Measurements from ENCODE around the gene CEP295NL.

The CEP295NL gene

DNA sequence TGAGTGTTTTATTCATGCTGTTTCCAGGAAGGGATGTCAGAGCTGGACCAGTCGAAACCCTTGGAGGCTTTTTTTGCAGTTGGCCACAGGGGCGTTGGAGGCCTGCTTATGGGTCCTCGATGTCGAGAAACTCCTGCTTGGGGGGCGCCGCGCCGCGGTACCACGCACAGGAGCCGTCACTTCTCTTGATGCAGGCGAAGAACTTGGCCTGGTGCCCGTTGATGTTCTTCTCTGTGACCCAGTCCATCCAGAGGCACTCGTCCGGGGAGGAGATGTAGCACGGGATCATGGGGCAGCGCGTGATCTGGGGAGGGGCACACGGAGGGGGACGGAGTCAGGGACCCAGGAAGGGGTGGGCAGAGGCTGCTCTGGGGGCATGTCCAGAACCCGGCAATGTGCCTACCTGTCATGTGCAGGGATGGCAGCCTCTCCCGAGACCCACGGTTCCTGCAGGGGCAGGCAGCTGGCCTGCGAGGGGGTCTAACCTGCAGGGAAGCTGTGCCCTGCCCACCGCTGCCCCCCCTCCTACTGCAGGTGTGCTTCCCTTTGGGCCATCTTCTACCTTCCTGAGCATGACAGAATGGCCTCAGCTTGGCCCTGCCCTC, 47.3 kb downstream of the CEP295NL start:
- no peak for DNase-seq (ENCODE audit: extremely low read depth, low read depth)
- TF ChIP-seq, protein P1, sequence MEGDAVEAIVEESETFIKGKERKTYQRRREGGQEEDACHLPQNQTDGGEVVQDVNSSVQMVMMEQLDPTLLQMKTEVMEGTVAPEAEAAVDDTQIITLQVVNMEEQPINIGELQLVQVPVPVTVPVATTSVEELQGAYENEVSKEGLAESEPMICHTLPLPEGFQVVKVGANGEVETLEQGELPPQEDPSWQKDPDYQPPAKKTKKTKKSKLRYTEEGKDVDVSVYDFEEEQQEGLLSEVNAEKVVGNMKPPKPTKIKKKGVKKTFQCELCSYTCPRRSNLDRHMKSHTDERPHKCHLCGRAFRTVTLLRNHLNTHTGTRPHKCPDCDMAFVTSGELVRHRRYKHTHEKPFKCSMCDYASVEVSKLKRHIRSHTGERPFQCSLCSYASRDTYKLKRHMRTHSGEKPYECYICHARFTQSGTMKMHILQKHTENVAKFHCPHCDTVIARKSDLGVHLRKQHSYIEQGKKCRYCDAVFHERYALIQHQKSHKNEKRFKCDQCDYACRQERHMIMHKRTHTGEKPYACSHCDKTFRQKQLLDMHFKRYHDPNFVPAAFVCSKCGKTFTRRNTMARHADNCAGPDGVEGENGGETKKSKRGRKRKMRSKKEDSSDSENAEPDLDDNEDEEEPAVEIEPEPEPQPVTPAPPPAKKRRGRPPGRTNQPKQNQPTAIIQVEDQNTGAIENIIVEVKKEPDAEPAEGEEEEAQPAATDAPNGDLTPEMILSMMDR (IDR thresholded peaks at IDR 0.05; ENCODE audit: low read depth, low read length), result no peak

DNA sequence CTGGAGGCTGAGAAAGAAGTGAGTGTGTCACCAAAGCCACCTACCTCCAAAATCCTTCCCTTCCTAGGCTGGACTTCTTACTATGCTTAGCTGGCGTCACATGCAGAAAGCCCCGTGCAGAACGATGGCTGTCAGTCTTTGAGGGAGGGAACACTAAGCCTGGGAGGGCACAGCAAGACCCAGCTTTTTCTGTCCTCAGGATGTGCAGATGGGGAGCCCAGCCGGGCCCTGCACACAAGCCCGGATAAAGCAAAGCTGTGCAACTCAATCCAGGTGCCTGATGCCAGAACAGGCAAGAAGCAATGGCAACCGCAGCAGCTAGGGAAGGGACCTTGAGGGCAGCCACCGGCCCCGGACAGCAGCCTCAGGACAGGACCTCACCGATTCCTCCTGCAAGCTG, 48.5 kb downstream of the CEP295NL start:
- no peak for DNase-seq (ENCODE audit: extremely low read depth, low read depth)
- TF ChIP-seq, protein P1 (IDR thresholded peaks at IDR 0.05; ENCODE audit: low read depth, low read length), result no peak

DNA sequence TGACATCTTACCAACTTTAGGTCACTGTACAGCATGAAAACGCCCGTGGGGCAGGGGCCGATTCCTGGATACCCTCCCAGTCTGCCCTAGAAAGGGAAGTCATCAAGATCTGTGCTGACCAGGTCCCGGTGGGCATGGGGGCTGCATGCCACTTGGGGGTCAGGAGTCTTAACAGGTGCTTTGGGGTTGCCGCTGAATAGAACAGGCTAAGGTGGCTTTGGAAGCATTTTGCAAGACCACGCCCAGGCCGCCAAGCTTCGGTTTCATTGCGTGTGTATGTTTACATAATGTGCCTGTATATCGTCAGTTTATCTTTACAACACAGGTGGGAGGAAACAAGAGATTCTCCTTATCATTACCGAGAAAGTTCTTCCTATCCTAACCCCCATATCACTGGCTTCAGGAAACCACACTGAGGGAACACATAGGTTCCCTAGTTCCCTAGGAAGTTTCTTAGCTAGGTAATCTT, 49.0 kb downstream of the CEP295NL start:
- DNase-seq (ENCODE audit: extremely low read depth, low read depth), result no peak
- TF ChIP-seq, protein P1 (IDR thresholded peaks at IDR 0.05; ENCODE audit: low read depth, low read length), result no peak

DNA sequence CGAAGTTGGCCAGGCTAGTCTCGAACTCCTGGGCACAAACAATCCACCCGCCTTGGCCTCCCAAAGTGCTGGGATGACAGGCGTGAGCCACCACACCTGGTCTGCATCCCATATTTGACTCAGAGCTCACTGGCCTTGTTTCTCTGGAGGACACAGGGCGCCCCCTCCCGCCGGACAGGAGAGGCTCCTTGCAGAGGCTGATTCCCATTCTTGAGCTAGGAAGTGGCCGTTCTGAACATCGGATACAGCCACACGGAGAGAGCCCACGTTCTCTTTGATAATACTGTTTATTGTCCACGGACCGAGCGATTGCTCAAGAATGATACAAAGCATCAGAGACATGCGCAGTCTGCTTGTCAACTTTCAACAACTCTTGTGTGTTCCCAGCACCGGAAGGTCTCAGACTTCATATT, 50.3 kb downstream of the CEP295NL start:
- DNase-seq (ENCODE audit: extremely low read depth, low read depth), result no peak
- TF ChIP-seq, protein P1 (IDR thresholded peaks at IDR 0.05; ENCODE audit: low read depth, low read length), result no peak

DNA sequence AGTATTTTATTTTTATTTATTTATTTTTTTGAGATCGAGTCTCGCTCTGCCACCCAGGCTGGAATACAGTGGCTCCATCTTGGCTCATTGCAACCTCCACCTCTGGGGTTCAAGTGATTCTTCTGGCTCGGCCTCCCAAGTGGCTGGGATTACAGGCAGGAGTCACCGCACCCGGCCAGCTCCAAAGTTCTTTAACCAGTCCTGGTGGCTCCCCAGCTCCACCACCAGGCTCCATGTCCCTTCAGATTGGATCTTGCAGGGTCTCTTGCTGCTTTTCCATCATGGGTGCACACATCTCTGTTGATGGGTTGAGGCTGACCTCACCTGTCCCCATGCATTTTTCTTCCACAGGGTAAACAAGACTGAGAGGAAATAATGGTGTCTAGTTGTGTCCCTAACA, 54.0 kb downstream of the CEP295NL start:
- TF ChIP-seq, protein P1 (IDR thresholded peaks at IDR 0.05; ENCODE audit: low read depth, low read length), result no peak

DNA sequence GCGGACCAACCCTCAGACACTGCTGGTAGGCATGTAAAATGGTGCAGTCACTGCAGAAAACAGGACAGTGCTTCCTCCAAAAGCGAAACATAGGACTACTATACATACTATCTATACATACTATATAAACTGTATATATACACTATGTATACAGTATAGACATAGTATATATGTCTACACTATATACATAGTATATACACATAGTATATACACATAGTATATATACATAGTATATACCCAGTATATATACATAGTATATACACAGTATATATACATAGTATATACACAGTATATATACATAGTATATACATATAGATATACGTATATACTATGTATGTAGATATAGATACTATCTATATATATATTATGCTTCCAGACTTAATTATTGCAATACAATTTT, 55.9 kb downstream of the CEP295NL start:
- TF ChIP-seq, protein P1 (IDR thresholded peaks at IDR 0.05; ENCODE audit: low read depth, low read length), result no peak
- DNase-seq (ENCODE audit: extremely low read depth, low read depth), result no peak

More for the DNA sequence above, 54.0 kb downstream of the CEP295NL start:
- no peak for DNase-seq (ENCODE audit: extremely low read depth, low read depth)

DNA sequence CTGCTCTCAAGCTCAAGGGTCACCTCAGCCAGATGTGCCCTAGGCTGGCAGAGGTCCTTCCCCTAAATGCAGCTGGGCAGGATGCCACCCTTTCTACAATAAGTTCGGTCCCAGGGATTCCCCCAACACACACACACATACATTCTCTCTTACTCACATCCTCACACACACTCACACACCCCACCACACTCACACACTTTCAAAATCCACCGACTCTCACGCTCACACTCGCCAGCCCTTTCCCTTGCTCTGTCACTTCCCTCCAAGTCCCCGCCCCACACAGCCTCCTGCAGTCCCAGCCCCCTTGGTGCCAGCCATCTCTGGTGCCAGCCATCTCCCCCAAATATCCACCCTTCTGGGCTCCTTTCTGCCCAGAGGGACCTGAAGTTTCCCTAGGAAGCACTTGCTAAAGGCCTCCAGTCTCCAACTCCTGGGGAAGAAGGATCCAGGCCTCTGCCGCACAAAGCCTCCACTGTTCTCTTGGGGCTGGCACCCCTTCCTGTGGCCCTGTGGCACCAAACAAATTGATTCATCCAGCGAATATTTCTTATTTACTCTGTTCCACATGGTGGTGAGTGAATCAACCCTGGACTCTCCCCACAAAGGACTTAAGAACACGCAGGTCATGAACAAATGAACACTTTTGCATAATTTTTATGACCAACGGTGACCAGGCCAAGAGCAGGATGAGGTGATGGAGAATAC, 58.5 kb downstream of the CEP295NL start:
- TF ChIP-seq, protein P1 (IDR thresholded peaks at IDR 0.05; ENCODE audit: low read depth, low read length), result no peak
- DNase-seq (ENCODE audit: extremely low read depth, low read depth), result no peak

Measured in AG09319 (cell line).